GM18858 (cell line): Measurements from ENCODE around the gene ENPP7.

Source experiments
- ATAC-seq: cut with Tn5 transposase; IDR thresholded peaks from one replicate; pipeline ENCODE4 v1.9.1; 2021; ENCODE audit not compliant: unreplicated experiment

The ENPP7 gene

GRCh38 chr17:79789943-79790804, 59.4 kb downstream of the ENPP7 start:
- ATAC-seq: no peak

- no peak for ATAC-seq
Observed at GRCh38 chr17:79790805-79791734, 60.3 kb downstream of the ENPP7 start.

GRCh38 chr17:79791735-79792161, 61.0 kb downstream of the ENPP7 start:
- ATAC-seq: no peak
